ENCODE results near the gene ETS1. TPM values are rescaled to one million over a fixed set of nuclear protein-coding genes. Genes with fewer than 3 reads are reported as not detected.

Gene ETS1
- total RNA-seq, 2 experiments from 2014 or later: 579 to 590 TPM

DNA sequence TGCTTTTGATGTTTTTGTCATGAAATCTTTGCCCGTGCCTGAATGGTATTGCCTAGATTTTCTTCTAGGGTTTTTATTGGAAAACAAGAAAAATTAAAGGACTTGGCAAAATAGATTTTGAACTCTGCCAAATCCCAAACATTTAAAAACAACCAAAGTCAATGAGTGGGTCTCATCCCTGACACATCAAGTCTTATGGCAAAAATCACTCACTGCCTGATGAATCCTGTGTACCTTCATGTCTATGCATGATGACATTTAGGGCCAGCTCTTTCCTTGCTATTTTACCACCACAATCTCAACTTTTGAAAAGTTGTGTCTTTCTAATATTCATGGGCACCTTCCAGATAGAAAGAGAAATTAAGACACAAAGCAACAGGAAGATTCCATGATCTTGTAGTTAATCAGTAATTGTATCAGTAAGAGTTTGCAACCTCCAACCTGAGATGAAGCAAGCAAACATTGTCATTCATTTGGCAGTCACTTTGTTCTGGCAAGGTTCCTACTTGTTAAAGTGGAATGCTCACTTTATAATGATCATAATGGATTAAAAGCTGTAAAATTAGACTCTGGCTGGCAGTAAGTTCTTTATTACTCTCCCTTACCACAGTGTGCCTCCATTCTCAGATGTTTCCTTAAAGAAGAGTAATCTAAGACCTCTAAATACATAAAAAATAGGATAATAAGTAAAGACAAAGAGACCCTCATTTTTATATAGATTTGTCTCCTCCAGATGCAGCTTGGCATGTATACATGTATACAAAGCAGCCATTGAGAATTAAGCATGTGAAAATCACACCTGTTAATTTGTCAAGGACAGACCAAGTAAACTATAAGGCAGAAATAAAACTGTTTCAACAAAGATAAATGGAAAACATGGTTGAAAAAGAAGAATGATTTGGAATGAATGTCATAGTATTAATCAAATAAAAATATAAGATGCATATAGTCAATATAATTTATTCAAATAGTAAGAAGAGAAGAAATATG, 51.6 kb downstream of the ETS1 start:
- TF ChIP-seq, protein P1, sequence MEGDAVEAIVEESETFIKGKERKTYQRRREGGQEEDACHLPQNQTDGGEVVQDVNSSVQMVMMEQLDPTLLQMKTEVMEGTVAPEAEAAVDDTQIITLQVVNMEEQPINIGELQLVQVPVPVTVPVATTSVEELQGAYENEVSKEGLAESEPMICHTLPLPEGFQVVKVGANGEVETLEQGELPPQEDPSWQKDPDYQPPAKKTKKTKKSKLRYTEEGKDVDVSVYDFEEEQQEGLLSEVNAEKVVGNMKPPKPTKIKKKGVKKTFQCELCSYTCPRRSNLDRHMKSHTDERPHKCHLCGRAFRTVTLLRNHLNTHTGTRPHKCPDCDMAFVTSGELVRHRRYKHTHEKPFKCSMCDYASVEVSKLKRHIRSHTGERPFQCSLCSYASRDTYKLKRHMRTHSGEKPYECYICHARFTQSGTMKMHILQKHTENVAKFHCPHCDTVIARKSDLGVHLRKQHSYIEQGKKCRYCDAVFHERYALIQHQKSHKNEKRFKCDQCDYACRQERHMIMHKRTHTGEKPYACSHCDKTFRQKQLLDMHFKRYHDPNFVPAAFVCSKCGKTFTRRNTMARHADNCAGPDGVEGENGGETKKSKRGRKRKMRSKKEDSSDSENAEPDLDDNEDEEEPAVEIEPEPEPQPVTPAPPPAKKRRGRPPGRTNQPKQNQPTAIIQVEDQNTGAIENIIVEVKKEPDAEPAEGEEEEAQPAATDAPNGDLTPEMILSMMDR (IDR thresholded peaks at IDR 0.05): no peak
- POLR2A ChIA-PET: interaction anchor here (0.6 to 1.9 kb wide), 4 partner anchors 8 to 38 kb away, joined by 3 to 7 read pairs (median 3); no protein-coding TSS in a partner anchor
- H3K4me3 ChIP-seq (ENCODE audit: low read length): no peak overlapping the region
- H3K27ac ChIP-seq (ENCODE audit: low read depth in 1 of 2, low read length in 2 of 2): no peak overlapping the region
- no peak for DNase-seq
- no peaks in the 10 kb centered on the region for H3K9me3 ChIP-seq (ENCODE audit: control insufficient read depth in 1 of 2, insufficient read depth in 1 of 2, low read length in 2 of 2)
- CTCF ChIA-PET: interaction anchor here (1.3 to 2.3 kb wide), 2 partner anchors 10 to 17 kb away, joined by 4 to 7 read pairs; no protein-coding TSS in a partner anchor
- no peak overlapping the region for H3K4me3 Mint-ChIP-seq
- H3K27me3 ChIP-seq (ENCODE audit: control insufficient read depth in 1 of 2, insufficient read depth in 2 of 2, low read length in 2 of 2): no peaks in the 10 kb centered on the region
- no peaks in the 10 kb centered on the region for H3K4me1 ChIP-seq (ENCODE audit: insufficient read depth, low read length)
- H3K27ac Mint-ChIP-seq: no peak overlapping the region
- intact Hi-C loops (cut with DNase I, micrococcal nuclease): no loop called here
- ATAC-seq (ENCODE audit: poor library complexity): no peak
- H3K36me3 Mint-ChIP-seq (ENCODE audit: low read depth): no peaks in the 10 kb centered on the region
- no peaks in the 10 kb centered on the region for H3K27me3 Mint-ChIP-seq
- no peaks in the 10 kb centered on the region for H3K9me3 Mint-ChIP-seq
- H3K4me1 Mint-ChIP-seq (ENCODE audit: low read depth): peaks cover 25% of the 10 kb centered on the region
- no peaks in the 10 kb centered on the region for H3K36me3 ChIP-seq (ENCODE audit: insufficient read depth, low read length)

DNA sequence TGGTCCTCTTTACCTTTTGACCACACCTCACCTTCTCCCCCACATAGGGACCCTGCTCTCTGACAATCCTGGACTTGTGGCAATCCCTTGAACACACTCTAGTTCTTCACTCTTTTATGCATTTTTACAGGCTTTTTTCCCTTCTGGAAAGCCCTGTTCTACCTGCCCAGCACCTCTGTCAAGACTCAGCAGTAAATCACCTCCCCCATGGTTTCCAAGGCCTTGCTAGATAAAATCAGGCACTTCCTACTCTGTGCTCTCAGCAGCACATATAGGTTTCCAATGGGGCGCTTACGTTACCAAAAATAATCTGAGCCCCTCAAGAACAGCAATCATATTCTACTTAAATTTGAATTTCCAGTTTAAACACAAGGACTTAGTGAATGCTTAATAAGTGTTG, 53.9 kb downstream of the ETS1 start:
- CTCF ChIA-PET: interaction anchor here (0.6 to 1.0 kb wide), 2 partner anchors 37 to 49 kb away, joined by 3 to 4 read pairs; no protein-coding TSS in a partner anchor
- peaks cover 39% of the 10 kb centered on the region for H3K4me1 Mint-ChIP-seq (ENCODE audit: low read depth)

DNA sequence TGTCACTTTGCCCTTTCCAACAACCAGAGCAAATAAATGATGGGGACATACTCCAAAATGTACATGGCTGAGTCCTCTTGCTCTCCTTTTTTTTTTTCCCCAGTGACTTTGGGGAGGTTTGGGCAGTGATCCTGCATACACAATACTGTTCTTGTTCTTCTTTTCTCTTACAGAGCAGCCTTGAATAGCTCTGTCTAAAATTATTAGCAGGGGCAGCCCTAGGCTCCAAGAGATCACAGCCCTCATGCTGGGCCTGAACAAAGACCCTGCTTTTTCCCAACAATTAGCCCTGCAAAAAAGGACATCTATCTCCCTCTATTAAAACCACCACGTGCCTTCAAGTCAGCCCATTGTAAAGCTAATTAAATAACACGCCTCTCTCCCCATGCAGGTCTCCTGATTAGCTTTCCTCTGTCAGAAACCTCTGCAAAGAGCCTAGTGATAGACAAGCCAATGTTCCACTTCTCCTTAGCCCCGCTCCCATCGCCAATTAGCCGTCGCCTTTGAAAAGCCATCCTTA, 54.7 kb downstream of the ETS1 start:
- intact Hi-C loops (cut with DNase I, micrococcal nuclease): no loop called here
- Mint-ChIP-seq H3K4me1 (ENCODE audit: low read depth) (peaks cover 47% of the 10 kb centered on the region), H3K4me3 (no peak overlapping the region), H3K36me3 (ENCODE audit: low read depth) (no peaks in the 10 kb centered on the region), H3K27me3 (no peaks in the 10 kb centered on the region), H3K27ac (no peak overlapping the region), H3K9me3 (no peaks in the 10 kb centered on the region)
- Histone ChIP-seq H3K4me3 (ENCODE audit: low read length) (no peak overlapping the region), H3K9me3 (ENCODE audit: control insufficient read depth in 1 of 2, insufficient read depth in 1 of 2, low read length in 2 of 2) (no peaks in the 10 kb centered on the region), H3K4me1 (ENCODE audit: insufficient read depth, low read length) (peaks cover 12% of the 10 kb centered on the region), H3K36me3 (ENCODE audit: insufficient read depth, low read length) (no peaks in the 10 kb centered on the region), H3K27ac (ENCODE audit: low read depth in 1 of 2, low read length in 2 of 2) (no peak overlapping the region), H3K27me3 (ENCODE audit: control insufficient read depth in 1 of 2, insufficient read depth in 2 of 2, low read length in 2 of 2) (no peaks in the 10 kb centered on the region)
- no peak for DNase-seq
- ChIA-PET POLR2A (interaction anchor here (0.7 to 1.5 kb wide), 2 partner anchors 10 to 91 kb away, joined by 4 read pairs; no protein-coding TSS in a partner anchor), CTCF (interaction anchor here (1.6 kb wide), 1 partner anchor 361 kb away, joined by 3 read pairs; no protein-coding TSS in a partner anchor)
- ATAC-seq (ENCODE audit: poor library complexity): no peak
- TF ChIP-seq, protein P1 (IDR thresholded peaks at IDR 0.05): no peak

More for the DNA sequence above, 53.9 kb downstream of the ETS1 start:
- DNase-seq (no peak), ATAC-seq (ENCODE audit: poor library complexity) (no peak)
- H3K27ac Mint-ChIP-seq: no peak overlapping the region
- no peaks in the 10 kb centered on the region for H3K36me3 ChIP-seq (ENCODE audit: insufficient read depth, low read length)
- no peak overlapping the region for H3K4me3 Mint-ChIP-seq
- H3K27ac ChIP-seq (ENCODE audit: low read depth in 1 of 2, low read length in 2 of 2): no peak overlapping the region
- H3K4me1 ChIP-seq (ENCODE audit: insufficient read depth, low read length): peaks cover 3% of the 10 kb centered on the region
- H3K9me3 ChIP-seq (ENCODE audit: control insufficient read depth in 1 of 2, insufficient read depth in 1 of 2, low read length in 2 of 2): no peaks in the 10 kb centered on the region
- POLR2A ChIA-PET: interaction anchor here (0.8 to 1.2 kb wide), 2 partner anchors 66 to 74 kb away, joined by 3 read pairs; no protein-coding TSS in a partner anchor
- no peaks in the 10 kb centered on the region for H3K9me3 Mint-ChIP-seq
- TF ChIP-seq, protein P1 (IDR thresholded peaks at IDR 0.05): no peak
- H3K27me3 ChIP-seq (ENCODE audit: control insufficient read depth in 1 of 2, insufficient read depth in 2 of 2, low read length in 2 of 2): no peaks in the 10 kb centered on the region
- no peaks in the 10 kb centered on the region for H3K36me3 Mint-ChIP-seq (ENCODE audit: low read depth)
- intact Hi-C loops (cut with DNase I, micrococcal nuclease): no loop called here
- H3K4me3 ChIP-seq (ENCODE audit: low read length): no peak overlapping the region
- H3K27me3 Mint-ChIP-seq: no peaks in the 10 kb centered on the region
